ENCODE measurements around the gene SAMM50.

DNA sequence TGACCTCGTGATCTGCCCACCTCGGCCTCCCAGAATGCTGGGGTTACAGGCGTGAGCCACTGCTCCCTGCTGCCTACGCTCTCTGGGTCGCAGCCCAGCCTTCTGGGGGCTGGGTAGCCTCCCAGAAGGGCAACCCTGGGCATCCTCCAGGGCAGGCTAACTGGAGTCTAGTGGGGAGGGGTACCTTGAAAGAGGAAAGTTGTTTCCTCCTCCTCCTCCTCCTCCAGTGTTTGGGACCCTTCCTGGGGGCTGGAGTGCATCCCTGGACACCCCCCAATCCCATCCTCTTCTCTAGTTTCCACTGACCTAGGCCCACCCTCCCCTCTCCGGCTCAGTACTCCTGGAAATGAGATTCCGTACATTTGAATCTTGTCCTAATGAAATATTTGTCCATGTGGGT, 30.4 kb upstream of the SAMM50 start:
- TF ChIP-seq, protein P1, sequence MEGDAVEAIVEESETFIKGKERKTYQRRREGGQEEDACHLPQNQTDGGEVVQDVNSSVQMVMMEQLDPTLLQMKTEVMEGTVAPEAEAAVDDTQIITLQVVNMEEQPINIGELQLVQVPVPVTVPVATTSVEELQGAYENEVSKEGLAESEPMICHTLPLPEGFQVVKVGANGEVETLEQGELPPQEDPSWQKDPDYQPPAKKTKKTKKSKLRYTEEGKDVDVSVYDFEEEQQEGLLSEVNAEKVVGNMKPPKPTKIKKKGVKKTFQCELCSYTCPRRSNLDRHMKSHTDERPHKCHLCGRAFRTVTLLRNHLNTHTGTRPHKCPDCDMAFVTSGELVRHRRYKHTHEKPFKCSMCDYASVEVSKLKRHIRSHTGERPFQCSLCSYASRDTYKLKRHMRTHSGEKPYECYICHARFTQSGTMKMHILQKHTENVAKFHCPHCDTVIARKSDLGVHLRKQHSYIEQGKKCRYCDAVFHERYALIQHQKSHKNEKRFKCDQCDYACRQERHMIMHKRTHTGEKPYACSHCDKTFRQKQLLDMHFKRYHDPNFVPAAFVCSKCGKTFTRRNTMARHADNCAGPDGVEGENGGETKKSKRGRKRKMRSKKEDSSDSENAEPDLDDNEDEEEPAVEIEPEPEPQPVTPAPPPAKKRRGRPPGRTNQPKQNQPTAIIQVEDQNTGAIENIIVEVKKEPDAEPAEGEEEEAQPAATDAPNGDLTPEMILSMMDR (conservative IDR thresholded peaks at IDR 0.05; ENCODE audit: low read depth, low read length), result no peak
- TF ChIP-seq EZH2 (IDR thresholded peaks at IDR 0.05; ENCODE audit: borderline replicate concordance, low read depth, low read length, poor library complexity, severe bottlenecking), result no peak
